GM21526 (cell line): ENCODE measurements around the gene KRT36.

Experiments
- ATAC-seq: cut with Tn5 transposase; IDR thresholded peaks from one replicate; pipeline ENCODE4 v1.9.1; 2021; ENCODE audit warnings: moderate library complexity; ENCODE audit not compliant: unreplicated experiment, low FRiP score

The KRT36 gene

GRCh38 chr17:41489531-41489930 is at the start of gene KRT36:
KRT36 (minus strand) TSS chr17:41489910; CDS start chr17:41489864, 46 bp downstream.
- no peak for ATAC-seq

DNA sequence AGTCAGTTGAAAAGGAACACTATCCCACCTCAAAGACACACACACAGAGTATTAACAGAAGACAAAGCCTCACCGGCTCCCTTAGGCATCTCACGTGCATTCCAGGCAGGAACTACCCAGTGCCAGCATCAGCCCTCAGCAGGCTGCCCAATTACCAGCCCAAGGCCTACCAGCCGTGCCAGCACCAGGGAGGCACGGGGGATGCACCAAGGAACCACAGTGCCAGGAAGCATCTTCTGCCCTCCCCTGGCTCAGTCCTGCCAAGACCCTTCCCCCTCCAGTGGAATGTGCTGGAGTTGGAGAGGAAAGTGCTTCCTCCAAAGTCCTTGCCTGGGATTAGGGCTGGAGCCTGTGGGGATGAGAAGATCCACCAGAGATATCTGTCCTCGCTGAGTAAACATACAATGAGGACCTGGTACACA is 49.4 kb upstream of the KRT36 start:
- ATAC-seq, result no peak

- no peak for ATAC-seq
These were observed 48.9 kb upstream of the KRT36 start for GRCh38 chr17:41538565-41538991.

DNA sequence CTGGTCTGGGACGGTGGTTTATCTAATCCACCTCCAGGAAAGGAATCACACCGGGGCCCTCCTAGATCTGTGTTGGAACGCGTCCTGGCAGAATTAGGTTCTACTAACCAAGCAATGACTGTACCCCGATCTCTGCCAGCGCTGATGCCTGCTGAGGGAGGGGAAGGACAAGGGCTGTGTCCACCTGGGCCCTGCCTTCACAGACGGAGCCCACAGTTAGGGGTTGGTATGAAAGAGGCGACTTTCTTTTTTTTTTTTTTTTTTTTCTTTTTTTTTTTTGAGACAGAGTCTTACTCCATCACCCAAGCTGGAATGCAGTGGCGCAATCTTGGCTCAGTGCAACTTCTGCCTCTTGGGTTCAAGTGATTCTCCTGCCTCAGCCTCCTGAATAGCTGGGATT is 48.3 kb upstream of the KRT36 start:
- ATAC-seq, result no peak

GRCh38 chr17:41537614-41537954 is 47.9 kb upstream of the KRT36 start:
- ATAC-seq, result no peak

DNA sequence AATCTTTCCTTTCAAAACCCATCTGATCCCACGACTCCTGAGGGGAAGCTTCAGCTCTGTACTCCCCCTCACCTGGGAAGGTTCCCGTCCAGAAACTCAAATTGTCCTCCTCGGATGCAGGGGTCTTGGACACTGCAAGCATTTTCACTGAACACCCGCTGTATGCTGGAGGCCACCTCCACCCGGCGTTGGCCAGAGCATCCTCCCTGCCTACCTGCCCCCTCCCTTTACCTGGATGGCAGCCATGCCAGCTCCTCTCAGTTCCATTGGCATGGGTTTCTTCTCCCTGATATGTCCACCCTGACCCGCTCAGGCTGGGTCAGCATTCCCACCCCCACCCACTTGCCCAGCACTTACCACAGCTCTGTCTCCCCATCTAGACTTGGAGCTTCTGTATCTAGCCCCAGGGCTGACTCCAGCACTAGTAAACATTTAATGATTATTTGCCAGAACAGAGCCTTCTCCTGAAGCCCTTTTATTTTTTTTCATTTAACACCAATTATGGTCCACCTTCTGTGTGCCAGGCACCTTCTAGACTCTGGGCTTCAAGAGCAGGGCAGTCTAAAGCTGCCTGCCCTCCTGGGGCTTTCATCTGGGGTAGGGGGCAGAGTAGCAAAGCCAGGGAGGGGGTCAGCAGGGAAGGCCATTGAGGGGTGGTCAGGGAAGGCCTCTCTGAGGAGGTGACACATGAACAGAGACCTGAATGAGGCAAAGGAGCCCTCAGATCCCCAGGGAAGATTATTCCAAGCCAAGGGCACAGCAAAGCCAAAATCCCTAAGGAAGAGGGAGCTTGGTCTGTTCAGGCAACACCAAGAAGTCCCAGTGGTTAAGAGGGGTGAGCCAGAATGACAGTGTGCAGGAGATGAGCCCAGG is 47.3 kb upstream of the KRT36 start:
- ATAC-seq, result no peak

DNA sequence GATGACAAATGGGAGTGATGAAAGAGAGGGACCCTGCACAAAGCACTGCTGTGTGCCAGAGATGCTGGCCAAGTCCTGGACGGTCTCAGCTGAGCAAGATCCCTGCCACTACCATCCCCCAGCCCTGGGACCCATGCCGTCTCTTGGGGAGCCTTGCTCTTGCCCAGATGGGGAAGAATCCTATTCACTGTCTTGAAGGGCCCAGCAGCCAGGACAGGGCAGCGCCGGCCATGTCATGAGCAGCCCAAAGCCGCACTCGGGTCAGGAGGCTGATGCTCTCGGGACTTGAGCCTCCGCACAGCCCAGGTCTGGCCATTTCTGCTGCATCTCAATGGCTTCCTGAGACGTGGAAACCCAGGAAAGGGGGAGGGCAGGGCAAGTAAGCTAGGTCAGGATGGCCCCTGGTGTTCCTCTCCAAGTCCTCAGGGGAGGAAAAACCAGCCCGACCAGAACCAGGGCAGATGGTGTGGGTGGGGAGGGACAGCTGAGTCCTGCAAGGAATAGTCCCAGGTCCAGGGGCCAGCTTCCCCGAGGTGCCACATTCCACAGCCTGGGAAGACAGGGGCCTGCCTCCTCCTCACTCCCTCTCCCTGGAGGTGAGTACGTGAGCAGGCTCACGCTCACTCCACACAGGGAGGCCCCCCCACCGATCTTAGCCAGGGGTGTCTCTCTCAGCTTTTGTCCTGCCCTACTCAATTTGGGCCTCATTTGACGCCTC is 46.2 kb upstream of the KRT36 start:
- ATAC-seq, result no peak

DNA sequence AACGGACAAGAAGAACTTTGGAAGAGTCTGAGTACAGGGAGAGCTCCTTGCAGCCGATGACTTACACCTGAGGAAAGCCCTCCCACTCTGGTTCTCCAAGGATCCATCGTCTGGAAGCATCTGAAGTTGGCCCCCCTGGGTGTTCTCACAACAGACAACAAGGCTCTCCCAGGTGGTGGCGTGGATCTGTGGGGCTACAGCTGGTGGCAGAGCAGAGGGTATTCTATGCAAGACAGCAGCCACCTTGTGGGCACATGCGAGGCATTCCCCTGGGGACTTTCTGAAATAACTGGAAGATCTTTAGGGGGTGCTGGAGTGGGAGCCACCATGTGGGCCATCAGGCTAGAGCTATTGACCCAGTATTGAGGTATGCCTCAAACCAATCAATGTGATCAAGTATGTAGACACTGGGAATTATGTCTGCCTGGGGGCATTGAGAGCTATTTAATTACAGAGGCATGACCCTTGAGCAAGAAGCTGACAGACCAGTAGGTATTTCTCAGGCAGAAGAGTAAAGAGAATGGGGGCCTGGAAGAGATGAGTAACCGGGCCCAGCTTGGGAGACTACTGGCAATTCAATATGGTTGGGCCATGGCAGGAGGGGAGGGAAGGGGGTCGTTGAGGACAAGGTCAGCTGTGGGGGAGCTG is 45.3 kb upstream of the KRT36 start:
- ATAC-seq, result no peak

- ATAC-seq, result no peak
These were observed 43.9 kb upstream of the KRT36 start for GRCh38 chr17:41533613-41534012.

- ATAC-seq, result no peak
These were observed 43.3 kb upstream of the KRT36 start for GRCh38 chr17:41532947-41533570.

- ATAC-seq, result no peak
These were observed 42.3 kb upstream of the KRT36 start for GRCh38 chr17:41531993-41532392.

- ATAC-seq, result no peak
These were observed 40.6 kb upstream of the KRT36 start for GRCh38 chr17:41530062-41531048.

DNA sequence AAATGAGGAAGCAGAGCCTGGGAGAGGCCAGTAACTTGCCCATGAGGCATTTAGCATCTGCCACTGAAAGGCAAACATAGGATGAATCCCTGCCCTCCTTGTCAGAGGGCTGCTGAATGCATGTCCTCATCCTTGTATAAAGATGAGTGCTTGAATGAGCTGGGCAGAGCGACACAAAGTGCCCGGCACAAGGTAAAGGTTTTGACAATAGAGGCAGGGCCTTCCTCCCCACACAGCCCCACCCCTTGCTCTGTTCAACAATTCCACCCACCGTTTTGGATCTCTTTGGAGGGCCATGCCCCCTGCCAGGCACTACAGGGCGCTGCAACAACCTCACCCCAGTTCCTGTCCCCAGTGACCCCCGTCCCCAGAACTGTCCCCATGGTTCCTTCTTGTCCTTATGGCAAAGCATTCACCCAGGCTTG is 39.8 kb upstream of the KRT36 start:
- no peak for ATAC-seq

GRCh38 chr17:41528959-41529353 is 39.2 kb upstream of the KRT36 start:
- no peak for ATAC-seq

DNA sequence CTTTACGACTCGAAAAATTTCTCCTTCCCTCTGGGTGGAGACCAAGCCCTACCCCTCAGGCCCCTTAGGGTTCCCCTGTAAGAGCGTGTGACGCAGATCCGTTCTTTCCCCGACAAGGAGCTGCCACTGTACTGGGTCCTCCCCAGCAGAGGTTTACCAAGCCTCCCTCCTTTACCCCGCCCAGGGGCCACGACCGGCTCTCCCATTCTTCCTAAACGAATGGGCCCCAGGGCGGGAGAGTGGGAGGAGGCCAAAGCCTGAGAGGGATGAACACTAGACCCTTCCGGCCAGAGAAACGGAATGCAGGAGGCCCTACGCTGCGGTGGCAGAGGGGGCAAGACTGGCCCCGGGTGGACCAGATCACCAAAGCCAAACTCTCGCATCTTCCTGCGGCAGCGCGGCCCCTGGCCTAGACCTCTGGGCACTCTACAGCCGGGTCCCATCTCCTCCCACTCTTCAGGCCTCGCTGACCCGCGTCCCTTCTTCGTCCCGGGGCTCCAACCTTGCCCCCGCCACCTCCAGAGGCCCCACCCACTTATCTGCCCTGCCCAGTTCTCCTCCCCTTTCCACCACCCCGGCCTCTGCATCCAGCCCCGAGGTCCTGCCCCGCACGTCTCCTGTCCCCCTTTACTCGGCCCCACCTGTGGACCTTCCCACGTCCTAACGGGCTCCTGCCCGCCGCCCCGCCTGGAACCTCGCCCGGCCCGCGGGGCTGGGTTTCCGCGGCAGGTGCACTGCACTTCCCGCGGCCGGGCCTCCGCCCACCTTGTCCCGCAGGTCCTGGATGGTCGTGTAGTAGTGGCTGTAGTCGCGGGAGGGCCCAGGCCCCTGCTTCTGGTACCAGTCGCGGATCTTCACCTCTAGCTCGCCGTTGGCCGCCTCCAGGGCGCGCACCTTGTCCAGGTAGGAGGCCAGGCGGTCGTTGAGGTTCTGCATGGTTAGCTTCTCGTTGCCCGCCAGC is 37.6 kb upstream of the KRT36 start:
- no peak for ATAC-seq

DNA sequence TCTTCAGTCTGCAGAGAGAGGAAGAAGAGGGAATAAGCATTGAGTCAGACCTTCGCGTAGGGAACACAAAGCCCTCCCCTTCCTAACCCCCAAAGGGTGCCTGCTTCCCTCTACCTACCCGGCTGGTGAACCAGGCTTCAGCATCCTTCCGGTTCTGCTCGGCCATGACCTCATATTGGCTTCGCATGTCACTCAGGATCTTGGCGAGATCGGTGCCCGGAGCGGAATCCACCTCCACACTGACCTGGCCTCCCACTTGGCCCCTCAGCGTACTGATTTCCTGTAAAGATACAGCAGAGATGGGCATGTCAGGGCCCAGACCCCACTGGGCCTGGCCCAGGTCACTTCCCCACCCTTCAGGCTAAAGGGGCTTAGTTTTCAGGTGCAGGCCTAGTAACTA is 34.6 kb upstream of the KRT36 start:
- no peak for ATAC-seq

DNA sequence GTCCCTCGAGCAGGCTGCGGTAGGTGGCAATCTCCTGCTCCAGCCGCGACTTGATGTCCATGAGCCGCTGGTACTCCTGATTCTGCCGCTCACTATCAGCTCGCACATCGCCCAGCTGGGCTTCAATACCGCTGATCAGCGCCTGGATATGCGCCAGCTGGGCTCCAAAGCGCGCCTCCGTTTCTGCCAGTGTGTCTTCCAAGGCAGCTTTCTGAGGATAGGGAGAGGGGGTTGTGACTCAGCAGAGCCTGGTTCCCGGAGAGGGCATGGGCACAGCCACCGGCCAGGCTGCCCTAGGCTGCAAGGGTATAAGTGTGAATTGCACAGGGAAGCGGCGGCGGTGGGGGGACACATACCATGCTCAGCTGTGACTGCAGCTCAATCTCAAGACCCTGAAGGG is 34.1 kb upstream of the KRT36 start:
- no peak for ATAC-seq

DNA sequence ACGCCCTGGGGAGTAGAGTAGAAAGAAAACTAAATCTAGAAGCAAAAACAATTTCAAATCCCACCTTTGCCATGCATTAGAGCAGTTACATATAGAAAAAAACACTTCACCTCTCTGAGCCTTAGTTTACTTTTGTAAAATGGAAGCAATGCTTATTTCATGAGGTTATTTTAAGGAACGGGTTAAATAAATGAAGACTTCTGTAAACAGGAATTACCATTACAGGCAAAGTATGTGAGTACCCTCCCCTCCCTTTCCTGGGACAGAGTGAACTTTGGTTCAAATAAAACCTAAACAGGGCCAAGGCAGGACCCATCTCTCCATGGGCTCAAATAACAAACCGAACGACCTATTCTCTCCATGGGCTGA is 33.5 kb upstream of the KRT36 start:
- no peak for ATAC-seq
